AG10803 (cell line): Measurements from ENCODE around the gene NECAB2.

Experiments used
- DNase-seq: peaks from one replicate; pipeline ENCODE4 v3.0.0; 2010; ENCODE audit warnings: low read depth
- H3K4me3 ChIP-seq: 2 replicates; pipeline ENCODE4 v1.5.1; 2011; ENCODE audit warnings: mild to moderate bottlenecking, low read length, control low read depth
- CTCF ChIP-seq: conservative IDR thresholded peaks from 2 replicates; pipeline ENCODE4 v1.5.1; 2011; ENCODE audit warnings: mild to moderate bottlenecking, low read length, control low read depth, inconsistent platforms

NECAB2 gene

GRCh38 chr16:83959656-83960434 is 8.2 kb upstream of the NECAB2 start:
- TF ChIP-seq CTCF: no peak

GRCh38 chr16:83960521-83961249 is 7.4 kb upstream of the NECAB2 start:
- DNase-seq: no peak
- TF ChIP-seq CTCF: no peak
- H3K4me3 ChIP-seq: no peak overlapping the region

More at GRCh38 chr16:83959656-83960434, 8.2 kb upstream of the NECAB2 start:
- H3K4me3 ChIP-seq: no peak overlapping the region
- no peak for DNase-seq

- TF ChIP-seq CTCF: no peak
- H3K4me3 ChIP-seq: no peak overlapping the region
- no peak for DNase-seq
These were observed 6.5 kb upstream of the NECAB2 start for GRCh38 chr16:83961591-83961990.

- no peak overlapping the region for H3K4me3 ChIP-seq
- DNase-seq: no peak
- TF ChIP-seq CTCF: no peak
These were observed 4.5 kb upstream of the NECAB2 start for GRCh38 chr16:83963277-83964119.

GRCh38 chr16:83964684-83965443 is 3.2 kb upstream of the NECAB2 start:
- H3K4me3 ChIP-seq: no peak overlapping the region
- no peak for TF ChIP-seq CTCF
- DNase-seq: no peak

GRCh38 chr16:83965444-83966152 is 2.4 kb upstream of the NECAB2 start:
- no peak for TF ChIP-seq CTCF
- no peak for DNase-seq
- H3K4me3 ChIP-seq: no peak overlapping the region
